T47D (cell line): ENCODE results near the gene HNRNPH2.

ENCODE experiments used
- DNase-seq, 2 experiments: peaks; one replicate each; pipeline versions ENCODE4 v3.0.0 to v3.0.0-alpha.2; 2011 to 2012; ENCODE audit warnings: low read depth in 1 of 2, low spot score in 1 of 2
- JUND ChIP-seq: IDR thresholded peaks from 2 replicates; pipeline ENCODE4 v1.6.1; 2012; ENCODE audit warnings: low read depth
- in situ Hi-C: cut with HindIII; loops from 2 replicates; pipeline ENCODE4 v1.10.0; 2016; ENCODE audit warnings: low sequenced_read_pairs, low pct_unique_long_range_greater_than_20kb

HNRNPH2 gene

GRCh38 chrX:101408532-101408841 lies 465 bp downstream of the HNRNPH2 start:
- TF ChIP-seq JUND, result no peak
- DNase-seq, result no peak
- in situ Hi-C loops, result no loop called here

- in situ Hi-C loops, result no loop called here
- no peak for DNase-seq
- no peak for TF ChIP-seq JUND
Measured at GRCh38 chrX:101409043-101409442, 1.0 kb downstream of the HNRNPH2 start.

GRCh38 chrX:101410461-101410860 lies 2.4 kb downstream of the HNRNPH2 start:
- in situ Hi-C loops, result no loop called here
- DNase-seq, result no peak
- TF ChIP-seq JUND, result no peak

- DNase-seq, result no peak
- no peak for TF ChIP-seq JUND
- in situ Hi-C loops, result no loop called here
Measured at GRCh38 chrX:101411984-101412383, 4.0 kb downstream of the HNRNPH2 start.

GRCh38 chrX:101415180-101416145 lies 7.4 kb downstream of the HNRNPH2 start:
- TF ChIP-seq JUND, result no peak
- in situ Hi-C loops, result no loop called here
- DNase-seq, result peak in 1 of 2 experiments; percentile 76

- no peak for TF ChIP-seq JUND
- no peak for DNase-seq
- in situ Hi-C loops, result no loop called here
Measured at GRCh38 chrX:101416691-101417090, 8.7 kb downstream of the HNRNPH2 start.

GRCh38 chrX:101417190-101417589 lies 9.2 kb downstream of the HNRNPH2 start:
- no peak for TF ChIP-seq JUND
- peak in 1 of 2 experiments; percentile 15 for DNase-seq
- in situ Hi-C loops, result no loop called here

- in situ Hi-C loops, result no loop called here
- DNase-seq, result no peak
- no peak for TF ChIP-seq JUND
Measured at GRCh38 chrX:101417981-101418841, 10.2 kb downstream of the HNRNPH2 start.

- no peak for TF ChIP-seq JUND
- no peak for DNase-seq
- in situ Hi-C loops, result no loop called here
Measured at GRCh38 chrX:101419489-101419888, 11.5 kb downstream of the HNRNPH2 start.

GRCh38 chrX:101427954-101428353 lies 19.9 kb downstream of the HNRNPH2 start:
- no peak for DNase-seq
- no peak for TF ChIP-seq JUND
- in situ Hi-C loops, result no loop called here

GRCh38 chrX:101429934-101430333 lies 21.9 kb downstream of the HNRNPH2 start:
- in situ Hi-C loops, result no loop called here
- no peak for DNase-seq
- TF ChIP-seq JUND, result no peak

- no peak for TF ChIP-seq JUND
- no peak for DNase-seq
- in situ Hi-C loops, result no loop called here
Measured at GRCh38 chrX:101430457-101431078, 22.5 kb downstream of the HNRNPH2 start.
